HEK293T (cell line): ENCODE data around the gene AHCTF1.

Experiments
- ARNT ChIP-seq: fragments of 450-650 bp; IDR thresholded peaks from 2 replicates; pipeline ENCODE4 v1.6.1; 2017; ENCODE audit warnings: mild to moderate bottlenecking
- BHLHE40 ChIP-seq: fragments of 450-650 bp; IDR thresholded peaks from 2 replicates; pipeline ENCODE4 v1.6.1; 2016; ENCODE audit warnings: mild to moderate bottlenecking, moderate library complexity, borderline replicate concordance
- ELF4 ChIP-seq: fragments of 450-650 bp; IDR thresholded peaks from 2 replicates; pipeline ENCODE4 v1.6.1; 2017; ENCODE audit warnings: antibody characterized with exemption
- FOXA1 ChIP-seq: fragments of 450-650 bp; IDR thresholded peaks from 2 replicates; pipeline ENCODE4 v1.6.1; 2016; ENCODE audit warnings: mild to moderate bottlenecking
- FOXK2 ChIP-seq: fragments of 450-650 bp; IDR thresholded peaks from 2 replicates; pipeline ENCODE4 v1.6.1; 2016; ENCODE audit warnings: mild to moderate bottlenecking
- FOXM1 ChIP-seq: fragments of 450-650 bp; IDR thresholded peaks from 2 replicates; pipeline ENCODE4 v1.6.1; 2017; ENCODE audit warnings: mild to moderate bottlenecking, borderline replicate concordance
- LEF1 ChIP-seq: fragments of 450-650 bp; IDR thresholded peaks from 2 replicates; pipeline ENCODE4 v1.6.1; 2017; ENCODE audit warnings: mild to moderate bottlenecking, borderline replicate concordance
- PKNOX1 ChIP-seq: fragments of 450-650 bp; IDR thresholded peaks from 2 replicates; pipeline ENCODE4 v1.6.1; 2016
- SP1 ChIP-seq: fragments of 450-650 bp; IDR thresholded peaks from 2 replicates; pipeline ENCODE4 v1.6.1; 2017
- SUZ12 ChIP-seq: fragments of 450-650 bp; IDR thresholded peaks from 2 replicates; pipeline ENCODE4 v1.6.1; 2016; ENCODE audit warnings: mild to moderate bottlenecking
- TARDBP ChIP-seq: fragments of 450-650 bp; IDR thresholded peaks from 2 replicates; pipeline ENCODE4 v1.6.1; 2016
- ZNF384 ChIP-seq: fragments of 450-650 bp; IDR thresholded peaks from 2 replicates; pipeline ENCODE4 v1.6.1; 2016

GRCh38 chr1:246919902-246920301 lies 11.8 kb downstream of the AHCTF1 start:
- TF ChIP-seq SUZ12 (no peak), FOXM1 (no peak), LEF1 (no peak), SP1 (no peak), FOXK2 (no peak), PKNOX1 (no peak), BHLHE40 (no peak), ZNF384 (no peak), FOXA1 (no peak), ARNT (no peak), ELF4 (no peak), TARDBP (no peak)
